Endothelial cell (in vitro differentiated cells): ENCODE results near the gene CALML3. TPM values are rescaled to one million over a fixed set of nuclear protein-coding genes. Genes with fewer than 3 reads are reported as not detected.

ENCODE experiments used
- DNase-seq: peaks from one replicate; pipeline ENCODE4 v3.0.0; 2021; ENCODE audit warnings: low spot score
- H3K27ac Mint-ChIP-seq: one replicate; pipeline ENCODE4 v1.8.0; 2021; ENCODE audit warnings: mixed read lengths, inconsistent platforms; ENCODE audit not compliant: unreplicated experiment
- H3K27me3 Mint-ChIP-seq: one replicate; pipeline ENCODE4 v1.8.0; 2021; ENCODE audit warnings: mild to moderate bottlenecking, moderate library complexity, mixed read lengths, inconsistent platforms; ENCODE audit not compliant: unreplicated experiment
- H3K36me3 Mint-ChIP-seq: one replicate; pipeline ENCODE4 v1.8.0; 2021; ENCODE audit warnings: mild to moderate bottlenecking, low read depth, mixed read lengths, inconsistent platforms; ENCODE audit not compliant: unreplicated experiment
- H3K4me1 Mint-ChIP-seq: one replicate; pipeline ENCODE4 v1.8.0; 2021; ENCODE audit warnings: mild to moderate bottlenecking, mixed read lengths, inconsistent platforms; ENCODE audit not compliant: unreplicated experiment
- H3K4me3 Mint-ChIP-seq: one replicate; pipeline ENCODE4 v1.8.0; 2021; ENCODE audit warnings: mild to moderate bottlenecking, mixed read lengths, inconsistent platforms; ENCODE audit not compliant: unreplicated experiment
- H3K9me3 Mint-ChIP-seq: one replicate; pipeline ENCODE4 v1.8.0; 2021; ENCODE audit warnings: mixed read lengths, inconsistent platforms; ENCODE audit not compliant: unreplicated experiment
- CTCF ChIP-seq: fragments of 200-600 bp; sonication (generic); IDR thresholded peaks from one replicate; pipeline ENCODE4 v1.5.0; 2021; ENCODE audit warnings: antibody characterized with exemption; ENCODE audit not compliant: unreplicated experiment
- total RNA-seq: library from RNA; stranded (reverse); fragmentation: NEBNext Ultra II Directional; extraction: Animal tissue kit (Norgen Biotek cat#: 25700); gene quantifications from one replicate; pipeline ENCODE4 v1.2.1, GENCODE V29; 2021; ENCODE audit not compliant: unreplicated experiment

CALML3 gene
- total RNA-seq, 1 donor from 2014 or later, result not detected

DNA sequence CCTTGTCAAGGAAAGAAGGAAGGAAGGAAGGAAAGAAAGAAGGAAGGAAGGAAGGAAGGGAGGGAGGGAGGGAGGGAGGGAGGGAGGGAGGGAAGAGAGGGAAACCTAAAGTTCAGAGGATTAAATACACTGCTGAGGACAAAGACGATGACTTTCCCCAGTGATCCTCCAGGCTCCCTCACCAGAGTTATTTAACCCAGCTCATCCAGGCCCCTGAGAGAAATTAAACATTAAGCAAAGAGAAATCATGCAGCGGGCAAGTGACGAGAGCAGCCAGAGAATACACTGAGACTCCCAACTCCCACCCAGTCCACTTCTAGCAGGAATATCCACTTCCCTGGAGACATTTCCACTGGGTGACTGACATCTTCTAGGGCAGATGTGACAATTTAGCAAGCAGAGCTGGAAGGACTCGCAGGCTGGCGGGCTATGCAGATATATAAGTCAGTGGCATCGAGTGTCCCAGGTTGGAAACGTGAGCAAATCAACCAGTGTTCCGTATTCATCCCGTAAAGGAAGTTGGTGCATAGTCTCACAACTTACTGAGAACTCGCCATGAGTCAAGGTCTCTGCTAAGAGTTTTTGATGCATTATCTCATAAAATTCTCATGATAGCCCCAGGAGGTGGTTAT, 48.7 kb downstream of the CALML3 start:
- no peak for DNase-seq
- H3K27me3 Mint-ChIP-seq, result peaks cover 6% of the 10 kb centered on the region
- no peaks in the 10 kb centered on the region for H3K9me3 Mint-ChIP-seq
- TF ChIP-seq CTCF, result no peak
- H3K27ac Mint-ChIP-seq, result peak overlapping the region; percentile 26
- H3K4me3 Mint-ChIP-seq, result no peak overlapping the region
- no peaks in the 10 kb centered on the region for H3K36me3 Mint-ChIP-seq
- peaks cover 12% of the 10 kb centered on the region for H3K4me1 Mint-ChIP-seq

DNA sequence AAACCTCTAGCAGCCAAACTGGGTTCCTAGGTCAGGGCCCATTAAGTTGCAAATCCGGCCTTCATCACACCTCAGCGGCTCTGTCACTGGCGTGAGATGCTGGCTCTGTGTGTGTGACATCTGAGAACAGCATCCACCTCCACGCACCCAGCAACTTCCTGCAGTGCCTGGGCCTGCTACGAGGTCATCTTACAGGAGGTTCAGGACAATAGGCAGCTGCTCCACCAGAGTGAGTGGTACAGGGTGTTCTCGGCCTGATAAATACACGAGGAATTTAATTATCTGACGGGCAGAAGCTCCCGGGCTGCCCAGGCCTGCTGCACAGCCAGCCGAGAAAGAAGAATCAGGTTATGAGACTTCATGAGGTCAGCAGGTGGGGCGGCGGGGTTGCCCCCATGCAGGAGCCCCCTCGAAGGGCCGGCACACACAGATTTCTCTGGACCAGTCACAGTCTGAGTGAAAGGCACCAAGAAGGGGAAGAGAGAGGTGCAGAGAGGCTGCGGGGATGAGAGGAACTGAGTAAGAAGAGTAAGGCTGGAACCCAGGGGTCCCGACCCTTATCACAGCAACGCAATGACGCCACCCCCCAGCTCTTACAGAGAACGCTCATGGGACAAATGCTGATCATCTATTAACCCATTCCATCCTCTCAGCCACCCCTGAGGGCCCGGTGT, 49.3 kb downstream of the CALML3 start:
- no peak for DNase-seq
- H3K36me3 Mint-ChIP-seq, result no peaks in the 10 kb centered on the region
- H3K4me1 Mint-ChIP-seq, result peaks cover 12% of the 10 kb centered on the region
- TF ChIP-seq CTCF, result no peak
- H3K4me3 Mint-ChIP-seq, result no peak overlapping the region
- no peaks in the 10 kb centered on the region for H3K9me3 Mint-ChIP-seq
- H3K27me3 Mint-ChIP-seq, result peaks cover 3% of the 10 kb centered on the region
- no peak overlapping the region for H3K27ac Mint-ChIP-seq

GRCh38 chr10:5574642-5575131, 49.9 kb downstream of the CALML3 start:
- no peak for TF ChIP-seq CTCF

GRCh38 chr10:5575144-5575481, 50.4 kb downstream of the CALML3 start:
- Mint-ChIP-seq H3K4me3 (no peak overlapping the region), H3K9me3 (no peaks in the 10 kb centered on the region), H3K27ac (peak overlapping the region; percentile 70), H3K4me1 (peaks cover 12% of the 10 kb centered on the region), H3K36me3 (no peaks in the 10 kb centered on the region), H3K27me3 (peaks cover 3% of the 10 kb centered on the region)
- DNase-seq, result no peak
- TF ChIP-seq CTCF, result no peak

More at GRCh38 chr10:5574642-5575131, 49.9 kb downstream of the CALML3 start:
- Mint-ChIP-seq H3K4me1 (peaks cover 12% of the 10 kb centered on the region), H3K9me3 (no peaks in the 10 kb centered on the region), H3K4me3 (no peak overlapping the region), H3K36me3 (no peaks in the 10 kb centered on the region), H3K27me3 (peaks cover 3% of the 10 kb centered on the region), H3K27ac (no peak overlapping the region)
- DNase-seq, result no peak

DNA sequence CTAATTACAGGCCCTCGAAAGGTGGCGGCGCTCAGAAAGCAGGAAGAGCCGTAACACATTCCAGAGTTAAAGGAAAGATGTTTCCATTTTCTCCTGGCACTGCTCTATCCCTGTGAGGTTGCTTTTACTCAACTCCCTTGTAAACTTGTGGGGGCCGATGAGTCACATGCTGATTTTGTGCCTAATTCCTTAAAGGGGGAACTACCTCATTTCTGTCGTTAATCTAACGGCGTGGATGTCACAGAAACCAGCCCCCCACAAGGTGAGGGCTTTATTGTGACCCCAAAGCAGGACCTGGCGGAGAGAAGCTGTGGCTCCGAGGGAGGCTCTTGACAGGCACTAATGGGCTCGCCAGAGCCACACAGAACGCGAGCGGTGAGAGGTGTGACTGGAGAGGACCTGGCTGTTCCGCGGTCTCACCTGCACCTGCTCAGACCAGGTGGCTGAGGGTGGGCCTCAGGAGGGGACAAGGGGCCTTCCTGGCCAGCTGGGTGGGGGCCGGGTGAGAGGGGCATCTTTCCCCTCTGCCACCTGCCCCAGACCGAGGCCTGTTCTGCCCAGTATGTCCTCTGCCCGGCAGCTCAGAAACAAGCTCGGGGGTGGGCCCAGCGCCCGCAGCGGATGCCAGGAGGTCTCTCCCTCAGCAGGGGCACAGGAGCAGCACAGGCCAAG, 50.9 kb downstream of the CALML3 start:
- Mint-ChIP-seq H3K4me1 (peaks cover 12% of the 10 kb centered on the region), H3K27ac (peak overlapping the region; percentile 70), H3K4me3 (no peak overlapping the region)

More for the DNA sequence above, 50.9 kb downstream of the CALML3 start:
- no peaks in the 10 kb centered on the region for H3K36me3 Mint-ChIP-seq
- no peak for DNase-seq
- peaks cover 3% of the 10 kb centered on the region for H3K27me3 Mint-ChIP-seq
- H3K9me3 Mint-ChIP-seq, result no peaks in the 10 kb centered on the region
- TF ChIP-seq CTCF, result no peak
